Stimulated activated CD8-positive, alpha-beta memory T cell treated with anti-CD3 and anti-CD28 coated beads, Interleukin-15, amount 100 ng/mL, for 4 hours (primary cell): ENCODE results near the gene SMOC2.

Experiments
- DNase-seq, 2 donors: peaks; one replicate each; pipeline ENCODE4 v3.0.0-alpha.2; 2020; ENCODE audit warnings: low read depth in 2 of 2

Gene SMOC2

GRCh38 chr6:168624540-168624939, 183.6 kb downstream of the SMOC2 start:
- no peak for DNase-seq

- no peak for DNase-seq
Observed at GRCh38 chr6:168624948-168625347, 184.0 kb downstream of the SMOC2 start.

- no peak for DNase-seq
Observed at GRCh38 chr6:168625602-168626001, 184.6 kb downstream of the SMOC2 start.

- no peak for DNase-seq
Observed at GRCh38 chr6:168626046-168626602, 185.1 kb downstream of the SMOC2 start.

DNA sequence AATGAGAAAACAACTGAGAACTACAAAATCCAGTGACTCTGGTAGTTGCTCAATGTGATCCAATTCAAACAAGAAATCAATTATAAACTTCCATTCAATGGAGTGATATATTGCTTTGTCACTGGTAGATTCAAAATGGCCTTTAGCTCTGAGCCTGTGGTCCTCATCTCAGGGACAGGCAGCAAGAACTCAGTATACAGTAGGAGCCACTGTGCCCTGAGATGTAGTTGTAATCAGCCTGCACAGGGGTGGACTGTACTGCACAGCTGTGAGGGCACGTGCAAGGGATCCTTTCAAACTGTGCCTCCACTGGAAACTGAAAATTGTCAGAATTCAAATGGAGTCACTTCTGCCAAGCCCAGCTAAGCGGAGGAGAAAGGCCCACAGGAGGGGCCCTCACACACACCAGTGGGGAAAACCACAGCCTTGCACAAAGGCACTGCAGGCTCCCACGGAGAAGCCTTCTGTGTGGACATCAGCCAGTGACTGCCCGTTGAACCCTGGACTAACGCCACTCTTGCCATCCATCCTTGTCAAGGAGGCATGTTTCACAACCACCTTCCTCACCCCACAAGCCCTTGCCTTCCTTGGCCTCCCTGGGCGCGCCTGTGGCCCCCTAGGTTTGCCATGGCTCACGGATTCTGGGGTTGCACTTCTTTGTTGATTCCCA, 186.7 kb downstream of the SMOC2 start:
- DNase-seq: no peak

DNA sequence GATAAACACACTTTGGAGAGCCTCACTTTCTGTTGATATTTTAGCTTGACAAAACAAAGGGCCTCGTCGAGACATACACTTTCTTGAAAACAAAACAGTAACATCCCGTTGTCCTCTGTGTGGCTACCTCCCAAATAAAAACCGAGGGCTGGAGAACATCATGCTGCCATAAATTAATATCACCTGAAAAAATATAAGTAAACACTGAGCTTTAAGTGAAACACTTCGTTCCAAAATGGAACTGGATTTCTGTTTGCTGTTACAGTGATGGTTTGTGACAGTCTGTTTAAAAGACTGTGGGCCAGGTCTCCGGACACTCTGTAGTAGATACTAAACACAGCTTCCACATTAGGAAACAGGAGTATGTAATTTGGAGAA, 187.2 kb downstream of the SMOC2 start:
- DNase-seq: no peak

GRCh38 chr6:168628732-168629245, 187.8 kb downstream of the SMOC2 start:
- DNase-seq: no peak

GRCh38 chr6:168631564-168631963, 190.6 kb downstream of the SMOC2 start:
- no peak for DNase-seq

- no peak for DNase-seq
Observed at GRCh38 chr6:168632694-168633093, 191.7 kb downstream of the SMOC2 start.

DNA sequence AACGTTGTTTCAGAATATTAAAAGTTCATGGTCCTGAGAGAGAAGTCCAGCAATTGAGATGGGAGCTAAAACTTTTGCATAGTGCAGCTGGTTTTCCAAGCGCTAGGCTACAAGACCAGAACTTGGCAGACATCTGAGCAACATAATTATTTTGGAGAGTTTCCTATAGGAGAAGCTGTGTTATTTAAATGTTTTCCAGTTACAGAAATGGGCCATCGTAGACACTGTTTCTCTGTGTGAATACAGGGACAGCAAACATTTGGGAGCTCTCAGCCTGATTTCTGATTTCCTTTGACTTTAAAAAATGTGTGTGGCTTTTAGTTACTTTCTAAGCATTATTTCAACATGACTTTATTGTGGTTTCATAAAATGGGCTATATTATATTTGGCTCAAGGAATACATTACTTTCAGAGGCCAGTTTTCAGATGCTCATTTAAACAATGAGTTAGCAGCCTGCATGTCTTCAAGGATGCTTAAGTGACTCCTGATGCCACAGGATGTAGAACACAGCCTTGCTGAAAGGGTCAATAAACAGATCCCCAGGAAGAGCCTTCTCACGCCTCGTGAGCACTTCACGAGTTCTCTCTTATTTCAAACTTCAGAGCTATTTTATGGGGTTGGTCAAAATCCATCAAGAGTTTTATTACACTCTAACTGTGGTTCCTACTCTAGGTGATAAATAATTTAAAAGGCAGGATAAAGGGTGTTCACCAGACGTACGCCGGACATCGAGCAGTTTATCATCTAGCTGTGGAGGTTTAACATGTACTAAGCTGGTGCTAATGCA, 193.8 kb downstream of the SMOC2 start:
- DNase-seq: no peak

GRCh38 chr6:168636147-168637004, 195.4 kb downstream of the SMOC2 start:
- no peak for DNase-seq

DNA sequence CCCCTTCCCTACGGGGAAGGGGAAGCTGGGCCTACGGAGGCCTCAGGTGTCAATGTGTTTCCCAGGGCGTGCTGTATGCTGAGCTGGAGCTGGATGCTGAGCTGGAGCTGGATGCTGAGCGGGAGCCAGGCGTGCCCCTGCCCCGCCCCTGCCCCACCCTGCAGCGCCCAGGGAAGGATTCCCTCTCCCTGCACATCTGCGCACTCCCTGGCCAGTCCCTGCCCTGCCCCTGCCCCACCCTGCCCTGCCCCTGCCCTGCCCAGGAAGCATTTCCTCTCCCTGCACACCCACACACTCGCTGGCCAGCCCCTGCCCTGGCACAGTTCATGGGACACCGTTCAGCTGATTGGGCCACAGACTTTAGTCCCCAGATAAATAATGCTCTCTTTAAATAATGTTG, 196.8 kb downstream of the SMOC2 start:
- DNase-seq: no peak

GRCh38 chr6:168638468-168639271, 197.7 kb downstream of the SMOC2 start:
- no peak for DNase-seq

DNA sequence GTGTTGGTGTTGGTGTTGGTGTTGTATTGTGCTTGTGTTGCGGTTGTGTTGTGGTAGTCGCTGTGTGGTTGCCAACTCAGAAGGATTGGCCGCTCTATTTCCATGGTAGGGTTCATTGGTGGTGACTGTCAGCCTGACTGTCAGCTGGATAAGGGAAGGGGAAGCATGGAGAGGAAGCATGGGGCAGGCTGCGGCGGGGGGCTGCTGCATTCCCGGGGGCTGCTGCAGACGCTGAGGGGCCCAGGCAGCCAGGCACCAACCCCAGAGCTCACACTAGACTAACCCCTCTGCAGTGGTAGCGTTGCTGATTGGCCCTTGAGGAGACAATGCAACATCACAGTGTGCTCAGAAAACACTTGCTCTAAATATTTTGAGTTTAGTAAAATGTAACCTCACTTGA, 199.2 kb downstream of the SMOC2 start:
- DNase-seq: no peak

GRCh38 chr6:168640768-168641167, 199.8 kb downstream of the SMOC2 start:
- no peak for DNase-seq

- DNase-seq: no peak
Observed at GRCh38 chr6:168641446-168641845, 200.5 kb downstream of the SMOC2 start.

DNA sequence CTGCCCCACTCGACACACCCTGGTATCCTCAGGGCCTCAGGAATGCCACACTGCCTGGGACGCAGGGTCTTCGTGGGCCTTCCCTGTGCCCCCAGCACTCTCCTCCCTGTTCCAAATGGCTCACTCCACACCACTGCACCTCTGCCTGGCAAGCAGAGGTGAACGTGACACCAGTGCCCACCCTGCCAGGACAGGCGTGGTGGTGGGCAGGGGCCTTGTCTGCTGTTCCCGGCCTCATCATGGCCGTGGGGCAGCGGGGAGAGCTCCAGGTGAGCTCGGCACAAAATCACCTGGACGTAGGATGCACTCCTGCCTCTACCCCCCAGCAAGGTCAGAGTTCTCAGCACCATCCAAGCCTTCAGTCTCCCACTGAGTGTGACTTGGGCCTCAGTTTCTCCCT, 202.4 kb downstream of the SMOC2 start:
- DNase-seq: no peak

GRCh38 chr6:168645326-168645725, 204.3 kb downstream of the SMOC2 start:
- no peak for DNase-seq

DNA sequence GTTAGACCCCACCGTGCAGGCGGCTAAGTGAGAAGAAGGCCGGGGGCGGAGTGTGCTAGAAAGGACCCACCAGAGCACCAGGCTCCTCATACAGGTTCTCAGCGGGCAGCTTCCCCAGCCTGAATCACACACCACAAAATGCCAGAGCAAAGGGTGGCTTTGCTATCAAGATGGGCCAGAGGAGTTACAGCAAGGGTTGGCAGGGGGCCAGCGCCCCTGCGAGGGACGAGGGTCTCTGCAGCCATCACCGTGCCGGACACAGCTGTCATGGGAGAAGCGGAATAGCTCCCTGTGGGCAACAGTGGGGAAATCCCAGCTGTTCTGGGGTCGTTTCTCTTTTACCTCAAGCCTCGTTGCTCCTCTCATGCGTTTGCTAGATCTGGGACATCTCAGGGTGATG, 206.3 kb downstream of the SMOC2 start:
- DNase-seq: no peak

GRCh38 chr6:168648240-168649125, 207.5 kb downstream of the SMOC2 start:
- DNase-seq: no peak
